Liver (tissue), 9 donors: ENCODE data around the gene FYB2. TPM values are rescaled to one million over a fixed set of nuclear protein-coding genes. Genes with fewer than 3 reads are reported as not detected.

Experiments used
- DNase-seq: peaks from one replicate; pipeline ENCODE4 v3.0.0-alpha.2; 2017; ENCODE audit warnings: low spot score
- H3K27ac ChIP-seq, 2 donors: one replicate each; pipeline ENCODE4 v1.7.0; 2013; ENCODE audit warnings: inconsistent platforms in 2 of 2, low read length in 2 of 2, control low read depth in 1 of 2, low read depth in 1 of 2, mild to moderate bottlenecking in 1 of 2
- H3K27me3 ChIP-seq, 4 donors: one replicate each; pipeline versions ENCODE4 v1.6.1 to v1.7.0; 2013; ENCODE audit warnings: low read length in 3 of 4, inconsistent platforms in 1 of 4, mild to moderate bottlenecking in 1 of 4, moderate library complexity in 1 of 4; ENCODE audit not compliant: control insufficient read depth in 4 of 4, insufficient read depth in 4 of 4
- H3K36me3 ChIP-seq, 4 donors: one replicate each; pipeline versions ENCODE4 v1.6.1 to v1.7.0; 2013; ENCODE audit warnings: low read length in 3 of 4, mild to moderate bottlenecking in 3 of 4, low read depth in 1 of 4, moderate library complexity in 1 of 4; ENCODE audit not compliant: control insufficient read depth in 4 of 4, insufficient read depth in 3 of 4
- H3K4me1 ChIP-seq, 4 donors: one replicate each; pipeline versions ENCODE4 v1.6.1 to v1.7.0; 2013; ENCODE audit warnings: low read length in 3 of 4, mild to moderate bottlenecking in 3 of 4, moderate library complexity in 1 of 4; ENCODE audit not compliant: control insufficient read depth in 4 of 4, insufficient read depth in 4 of 4
- H3K4me3 ChIP-seq, 3 donors: one replicate each; pipeline versions ENCODE4 v1.6.1 to v1.7.0; 2013; ENCODE audit warnings: low read length in 3 of 3, control low read depth in 1 of 3, low read depth in 1 of 3, mild to moderate bottlenecking in 1 of 3
- H3K9ac ChIP-seq, 2 donors: one replicate each; pipeline ENCODE4 v1.7.0; 2013; ENCODE audit warnings: low read length in 2 of 2, mild to moderate bottlenecking in 2 of 2, moderate library complexity in 2 of 2, control low read depth in 1 of 2, low read depth in 1 of 2
- H3K9me3 ChIP-seq, 4 donors: one replicate each; pipeline versions ENCODE4 v1.6.1 to v1.7.0; 2013; ENCODE audit warnings: low read length in 3 of 4; ENCODE audit not compliant: control insufficient read depth in 4 of 4
- EGR1 ChIP-seq, 2 donors: IDR thresholded peaks; 2 replicates each; pipeline ENCODE4 v1.6.1; 2016 to 2018; ENCODE audit warnings: antibody characterized with exemption in 2 of 2, low read depth in 2 of 2
- FOXA1 ChIP-seq: IDR thresholded peaks from 2 replicates; pipeline ENCODE4 v1.6.1; 2016; ENCODE audit warnings: antibody characterized with exemption
- FOXA2 ChIP-seq: IDR thresholded peaks from 2 replicates; pipeline ENCODE4 v1.6.1; 2016; ENCODE audit warnings: antibody characterized with exemption
- GABPA ChIP-seq, 2 donors: IDR thresholded peaks in 1 of 2; conservative IDR thresholded peaks in 1 of 2; 2 replicates each; pipeline ENCODE4 v1.6.1; 2016; ENCODE audit warnings: antibody characterized with exemption in 2 of 2, mild to moderate bottlenecking in 1 of 2, moderate library complexity in 1 of 2
- HNF4A ChIP-seq, 2 donors: conservative IDR thresholded peaks; 2 replicates each; pipeline ENCODE4 v1.6.1; 2016; ENCODE audit warnings: antibody characterized with exemption in 2 of 2, mild to moderate bottlenecking in 2 of 2
- NR2F2 ChIP-seq: IDR thresholded peaks from 2 replicates; pipeline ENCODE4 v1.6.1; 2016; ENCODE audit warnings: antibody characterized with exemption
- RAD21 ChIP-seq, 2 donors: IDR thresholded peaks; 2 replicates each; pipeline ENCODE4 v1.6.1; 2016; ENCODE audit warnings: antibody characterized with exemption in 2 of 2, mild to moderate bottlenecking in 2 of 2
- REST ChIP-seq: IDR thresholded peaks from 2 replicates; pipeline ENCODE4 v1.6.1; 2016; ENCODE audit warnings: antibody characterized with exemption, mild to moderate bottlenecking
- RXRA ChIP-seq, 2 donors: IDR thresholded peaks; 2 replicates each; pipeline ENCODE4 v1.6.1; 2017 to 2018; ENCODE audit warnings: antibody characterized with exemption in 2 of 2, mild to moderate bottlenecking in 1 of 2
- SP1 ChIP-seq: IDR thresholded peaks from 2 replicates; pipeline ENCODE4 v1.6.1; 2018; ENCODE audit warnings: antibody characterized with exemption, mild to moderate bottlenecking
- TAF1 ChIP-seq: conservative IDR thresholded peaks from 2 replicates; pipeline ENCODE4 v1.6.1; 2016; ENCODE audit warnings: antibody characterized with exemption, mild to moderate bottlenecking
- YY1 ChIP-seq: IDR thresholded peaks from 2 replicates; pipeline ENCODE4 v1.6.1; 2016; ENCODE audit warnings: antibody characterized with exemption, mild to moderate bottlenecking
- WGBS: extraction: QIAGEN DNeasy Blood & Tissue Kit; methylation state at CpG from one replicate; pipeline ENCODE4 v1.1.7; 2013; 5-methylcytosine and 5-hydroxymethylcytosine counted together
- polyA plus RNA-seq, 2 donors: library from polyadenylated mRNA; stranded (reverse) in 1 of 2; unstranded in 1 of 2; fragments of 200-250 nt in 1 of 2; fragments of >200 nt in 1 of 2; fragmentation: Nextera tagmentation in 1 of 2; extraction: Ambion mirVana in 1 of 2; gene quantifications; one replicate each; pipeline versions ENCODE4 v1.2.1 to v1.2.3, GENCODE V29; 2013 to 2015
- total RNA-seq, 2 donors: library from RNA; depleted of rRNA; stranded (reverse); fragments of >200 nt; gene quantifications; one replicate each; pipeline ENCODE4 v1.2.3, GENCODE V29; 2014
- TF ChIP-seq, protein P1 (sequence below): IDR thresholded peaks from 2 replicates; pipeline ENCODE4 v1.6.1; 2016; ENCODE audit warnings: antibody characterized with exemption
- TF ChIP-seq, protein P2 (sequence below): IDR thresholded peaks from 2 replicates; pipeline ENCODE4 v1.6.1; 2016; ENCODE audit warnings: antibody characterized with exemption
- TF ChIP-seq, protein P3 (sequence below): IDR thresholded peaks from 2 replicates; pipeline ENCODE4 v1.6.1; 2016; ENCODE audit warnings: antibody characterized with exemption
- TF ChIP-seq, protein P4 (sequence below): fragments of 150-350 bp; IDR thresholded peaks from 2 replicates; pipeline ENCODE4 v1.5.1; 2017; ENCODE audit warnings: improper control_type of control experiment, low read depth, low read length; ENCODE audit not compliant: missing input control
- donor health status: healthy.
- donor health status: healthy.
- donor health status: healthy.
- donor health status: healthy.
- donor health status: healthy.

Gene FYB2
- total and polyA plus RNA-seq, 4 donors: 3.3 to 31.3 (median 16.2) TPM

DNA sequence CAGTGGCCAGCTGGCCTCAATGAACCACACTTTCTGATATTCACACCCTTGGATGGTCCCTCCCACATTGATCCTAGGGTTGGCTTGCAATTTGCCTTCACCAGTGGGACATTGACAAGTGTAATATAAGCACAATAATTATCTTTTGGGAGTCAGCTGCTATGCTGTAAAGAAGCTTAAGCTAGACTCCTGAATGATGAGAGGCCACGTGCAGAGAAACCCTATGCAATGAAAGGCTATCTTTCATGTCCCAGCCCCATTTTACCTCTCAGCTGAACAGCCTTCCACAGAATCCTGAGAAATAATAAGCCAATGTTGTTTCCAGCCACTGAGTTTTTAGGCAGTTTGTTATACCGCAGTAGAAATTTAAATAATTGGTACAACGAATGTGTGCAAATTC is 24.3 kb upstream of the FYB2 start:
- TF ChIP-seq HNF4A (conservative IDR thresholded peaks at IDR 0.05): no peak
- TF ChIP-seq, protein P1, sequence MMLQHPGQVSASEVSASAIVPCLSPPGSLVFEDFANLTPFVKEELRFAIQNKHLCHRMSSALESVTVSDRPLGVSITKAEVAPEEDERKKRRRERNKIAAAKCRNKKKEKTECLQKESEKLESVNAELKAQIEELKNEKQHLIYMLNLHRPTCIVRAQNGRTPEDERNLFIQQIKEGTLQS: no peak
- TF ChIP-seq, protein P2, sequence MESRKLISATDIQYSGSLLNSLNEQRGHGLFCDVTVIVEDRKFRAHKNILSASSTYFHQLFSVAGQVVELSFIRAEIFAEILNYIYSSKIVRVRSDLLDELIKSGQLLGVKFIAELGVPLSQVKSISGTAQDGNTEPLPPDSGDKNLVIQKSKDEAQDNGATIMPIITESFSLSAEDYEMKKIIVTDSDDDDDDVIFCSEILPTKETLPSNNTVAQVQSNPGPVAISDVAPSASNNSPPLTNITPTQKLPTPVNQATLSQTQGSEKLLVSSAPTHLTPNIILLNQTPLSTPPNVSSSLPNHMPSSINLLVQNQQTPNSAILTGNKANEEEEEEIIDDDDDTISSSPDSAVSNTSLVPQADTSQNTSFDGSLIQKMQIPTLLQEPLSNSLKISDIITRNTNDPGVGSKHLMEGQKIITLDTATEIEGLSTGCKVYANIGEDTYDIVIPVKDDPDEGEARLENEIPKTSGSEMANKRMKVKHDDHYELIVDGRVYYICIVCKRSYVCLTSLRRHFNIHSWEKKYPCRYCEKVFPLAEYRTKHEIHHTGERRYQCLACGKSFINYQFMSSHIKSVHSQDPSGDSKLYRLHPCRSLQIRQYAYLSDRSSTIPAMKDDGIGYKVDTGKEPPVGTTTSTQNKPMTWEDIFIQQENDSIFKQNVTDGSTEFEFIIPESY: no peak
- no peak for TF ChIP-seq REST
- no peak for TF ChIP-seq FOXA1
- TF ChIP-seq, protein P3, sequence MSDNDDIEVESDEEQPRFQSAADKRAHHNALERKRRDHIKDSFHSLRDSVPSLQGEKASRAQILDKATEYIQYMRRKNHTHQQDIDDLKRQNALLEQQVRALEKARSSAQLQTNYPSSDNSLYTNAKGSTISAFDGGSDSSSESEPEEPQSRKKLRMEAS: no peak
- TF ChIP-seq SP1: no peak
- TF ChIP-seq RXRA (IDR thresholded peaks at IDR 0.05): no peak
- no peak for TF ChIP-seq GABPA (IDR thresholded peaks at IDR 0.05 in 1 of 2, conservative IDR thresholded peaks at IDR 0.05 in 1 of 2)
- no peak for TF ChIP-seq EGR1 (IDR thresholded peaks at IDR 0.05; ENCODE audit: low read depth in 2 of 2)
- TF ChIP-seq, protein P4, sequence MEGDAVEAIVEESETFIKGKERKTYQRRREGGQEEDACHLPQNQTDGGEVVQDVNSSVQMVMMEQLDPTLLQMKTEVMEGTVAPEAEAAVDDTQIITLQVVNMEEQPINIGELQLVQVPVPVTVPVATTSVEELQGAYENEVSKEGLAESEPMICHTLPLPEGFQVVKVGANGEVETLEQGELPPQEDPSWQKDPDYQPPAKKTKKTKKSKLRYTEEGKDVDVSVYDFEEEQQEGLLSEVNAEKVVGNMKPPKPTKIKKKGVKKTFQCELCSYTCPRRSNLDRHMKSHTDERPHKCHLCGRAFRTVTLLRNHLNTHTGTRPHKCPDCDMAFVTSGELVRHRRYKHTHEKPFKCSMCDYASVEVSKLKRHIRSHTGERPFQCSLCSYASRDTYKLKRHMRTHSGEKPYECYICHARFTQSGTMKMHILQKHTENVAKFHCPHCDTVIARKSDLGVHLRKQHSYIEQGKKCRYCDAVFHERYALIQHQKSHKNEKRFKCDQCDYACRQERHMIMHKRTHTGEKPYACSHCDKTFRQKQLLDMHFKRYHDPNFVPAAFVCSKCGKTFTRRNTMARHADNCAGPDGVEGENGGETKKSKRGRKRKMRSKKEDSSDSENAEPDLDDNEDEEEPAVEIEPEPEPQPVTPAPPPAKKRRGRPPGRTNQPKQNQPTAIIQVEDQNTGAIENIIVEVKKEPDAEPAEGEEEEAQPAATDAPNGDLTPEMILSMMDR: no peak
- no peak for TF ChIP-seq NR2F2
- TF ChIP-seq YY1: no peak
- TF ChIP-seq TAF1: no peak
- TF ChIP-seq FOXA2: no peak
- H3K27me3 ChIP-seq: no peaks in the 10 kb centered on the region
- H3K9me3 ChIP-seq: peaks cover 0 to 9% (median 3%) of the 10 kb centered on the region in 4 donors
- no peak overlapping the region for H3K27ac ChIP-seq
- no peak for DNase-seq
- WGBS: 93% methylated on average over 3 of the region's 3 CpGs
- no peaks in the 10 kb centered on the region for H3K36me3 ChIP-seq
- no peak overlapping the region for H3K4me3 ChIP-seq
- no peak overlapping the region for H3K9ac ChIP-seq
- no peaks in the 10 kb centered on the region for H3K4me1 ChIP-seq

DNA sequence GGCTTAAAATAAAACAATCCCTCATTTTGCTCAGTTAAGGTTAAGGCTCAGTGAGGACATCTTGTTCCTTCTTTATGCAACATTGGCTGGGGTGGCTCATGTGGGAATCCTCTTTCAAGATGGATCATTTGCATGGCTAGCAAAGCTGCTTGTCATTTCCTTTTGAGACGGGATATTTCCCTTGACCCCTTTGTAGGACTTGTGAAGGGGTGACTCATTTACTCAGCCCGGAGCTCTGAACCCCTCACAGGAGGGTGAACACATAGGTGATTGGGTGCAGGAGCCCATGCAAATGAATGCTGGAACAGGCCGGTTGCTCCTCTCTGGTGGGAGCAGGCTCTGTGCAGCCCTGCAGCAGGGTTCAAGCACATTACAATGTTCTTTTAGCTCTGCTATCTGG is 19.6 kb upstream of the FYB2 start:
- peaks cover 6 to 14% (median 8%) of the 10 kb centered on the region in 4 donors for H3K4me1 ChIP-seq
- no peak overlapping the region for H3K4me3 ChIP-seq
- H3K9ac ChIP-seq: no peak overlapping the region
- peaks cover 0 to 9% (median 3%) of the 10 kb centered on the region in 4 donors for H3K9me3 ChIP-seq
- no peaks in the 10 kb centered on the region for H3K36me3 ChIP-seq
- 85% methylated on average over 3 of the region's 3 CpGs for WGBS
- H3K27ac ChIP-seq: no peak overlapping the region
- DNase-seq: no peak
- H3K27me3 ChIP-seq: no peaks in the 10 kb centered on the region
- no peak for TF ChIP-seq SP1
- TF ChIP-seq NR2F2: no peak
- no peak for TF ChIP-seq TAF1
- TF ChIP-seq REST: no peak
- TF ChIP-seq, protein P3: no peak
- no peak for TF ChIP-seq YY1
- TF ChIP-seq EGR1 (IDR thresholded peaks at IDR 0.05; ENCODE audit: low read depth in 2 of 2): no peak
- TF ChIP-seq, protein P4: no peak
- TF ChIP-seq RAD21 (IDR thresholded peaks at IDR 0.05): no peak
